Adipose tissue (tissue), 3 donors: ENCODE results near the gene FOXP1. TPM values are rescaled to one million over a fixed set of nuclear protein-coding genes. Genes with fewer than 3 reads are reported as not detected.
"Not testable (repeated sequence)": the region's sequence is repeated elsewhere in the genome, so short reads cannot be mapped to it uniquely, and the experiment has no call there.

Experiments used
- H3K27ac ChIP-seq: one replicate; pipeline ENCODE4 v1.5.1; 2013; ENCODE audit warnings: low read depth, low read length
- WGBS, 3 donors: extraction: QIAGEN DNeasy Blood & Tissue Kit; methylation state at CpG; one replicate each; pipeline ENCODE4 v1.1.7; 2013; 5-methylcytosine and 5-hydroxymethylcytosine counted together
- polyA plus RNA-seq, 3 donors: library from polyadenylated mRNA; stranded (reverse); fragments of 200-250 nt; gene quantifications; one replicate each; pipeline ENCODE4 v1.2.3, GENCODE V29; 2013
- donor health status: healthy with polysubstance abuse.
- donor health status: Bipolar disorder and iron deficiency.
- donor health status: healthy.

FOXP1 gene
- polyA plus RNA-seq, 3 donors: 6.3 to 19.2 (median 11.4) TPM

GRCh38 chr3:71025516-71025915, 558.0 kb downstream of the FOXP1 start:
- WGBS, 3 donors: 33 to 63% (median 56%) methylated on average over 1 of the region's 1 CpG
- H3K27ac ChIP-seq: no peak overlapping the region

- WGBS, 3 donors: 82 to 91% (median 88%) methylated on average over 8 of the region's 8 CpGs
- no peak overlapping the region for H3K27ac ChIP-seq
Measured at GRCh38 chr3:71025010-71025409, 558.5 kb downstream of the FOXP1 start.

GRCh38 chr3:71022551-71023335, 560.8 kb downstream of the FOXP1 start:
- 87 to 93% (median 91%) methylated on average over 5 of the region's 5 CpGs for WGBS, 3 donors
- H3K27ac ChIP-seq: no peak overlapping the region

- H3K27ac ChIP-seq: no peak overlapping the region
- 78 to 91% (median 82%) methylated on average over 4 of the region's 4 CpGs for WGBS, 3 donors
Measured at GRCh38 chr3:71018799-71019198, 564.7 kb downstream of the FOXP1 start.

GRCh38 chr3:71016178-71016845, 567.2 kb downstream of the FOXP1 start:
- WGBS, 3 donors: 25 to 61% (median 54%) methylated on average over 10 of the region's 10 CpGs
- H3K27ac ChIP-seq: no peak overlapping the region

GRCh38 chr3:71014616-71015015, 568.9 kb downstream of the FOXP1 start:
- not testable (repeated sequence) for H3K27ac ChIP-seq
- WGBS, 3 donors: 97 to 100% (median 98%) methylated on average over 6 of the region's 6 CpGs

GRCh38 chr3:71012971-71013370, 570.6 kb downstream of the FOXP1 start:
- H3K27ac ChIP-seq: no peak overlapping the region
- WGBS, 3 donors: 94 to 100% (median 98%) methylated on average over 1 of the region's 1 CpG

- H3K27ac ChIP-seq: no peak overlapping the region
- 52 to 75% (median 74%) methylated on average over 6 of the region's 6 CpGs for WGBS, 3 donors
Measured at GRCh38 chr3:71011565-71012287, 571.8 kb downstream of the FOXP1 start.

- 79 to 81% (median 80%) methylated on average over 3 of the region's 3 CpGs for WGBS, 3 donors
Measured at GRCh38 chr3:71010726-71011455, 572.6 kb downstream of the FOXP1 start.

GRCh38 chr3:71008350-71008935, 575.1 kb downstream of the FOXP1 start:
- H3K27ac ChIP-seq: no peak overlapping the region
- 54 to 82% (median 80%) methylated on average over 7 of the region's 7 CpGs for WGBS, 3 donors

More at GRCh38 chr3:71010726-71011455, 572.6 kb downstream of the FOXP1 start:
- H3K27ac ChIP-seq: no peak overlapping the region

GRCh38 chr3:71006810-71007785, 576.4 kb downstream of the FOXP1 start:
- no peak overlapping the region for H3K27ac ChIP-seq
- WGBS, 3 donors: 47 to 67% (median 58%) methylated on average over 9 of the region's 9 CpGs

GRCh38 chr3:71005702-71006321, 577.7 kb downstream of the FOXP1 start:
- WGBS, 3 donors: 54 to 63% (median 60%) methylated on average over 10 of the region's 10 CpGs
- H3K27ac ChIP-seq: no peak overlapping the region

GRCh38 chr3:71003511-71003910, 580.0 kb downstream of the FOXP1 start:
- no peak overlapping the region for H3K27ac ChIP-seq
- 70 to 83% (median 83%) methylated on average over 6 of the region's 6 CpGs for WGBS, 3 donors

- WGBS, 3 donors: 86 to 98% (median 96%) methylated on average over 2 of the region's 2 CpGs
Measured at GRCh38 chr3:71002298-71002697, 581.2 kb downstream of the FOXP1 start.

GRCh38 chr3:71001303-71001830, 582.2 kb downstream of the FOXP1 start:
- H3K27ac ChIP-seq: no peak overlapping the region
- WGBS, 3 donors: 92 to 94% (median 94%) methylated on average over 5 of the region's 5 CpGs

More at GRCh38 chr3:71002298-71002697, 581.2 kb downstream of the FOXP1 start:
- H3K27ac ChIP-seq: no peak overlapping the region

GRCh38 chr3:71000483-71000882, 583.0 kb downstream of the FOXP1 start:
- WGBS, 3 donors: 86 to 91% (median 89%) methylated on average over 6 of the region's 6 CpGs
- no peak overlapping the region for H3K27ac ChIP-seq
